Dermis blood vessel endothelial cell (primary cell): Measurements from ENCODE around the gene A4GALT. TPM values are rescaled to one million over a fixed set of nuclear protein-coding genes. Genes with fewer than 3 reads are reported as not detected.

ENCODE experiments used
- DNase-seq: peaks from one replicate; pipeline ENCODE4 v3.0.0; 2010
- total RNA-seq: library from RNA; depleted of rRNA; stranded (reverse); fragments of >200 nt; gene quantifications from 2 replicates; pipeline ENCODE4 v1.2.3, GENCODE V29; 2014

Gene A4GALT
- total RNA-seq, 1 donor from 2014 or later: 60.2 TPM

- no peak for DNase-seq
Observed at GRCh38 chr22:42700901-42701300, 19.8 kb downstream of the A4GALT start.

GRCh38 chr22:42700355-42700754 lies 20.3 kb downstream of the A4GALT start:
- no peak for DNase-seq

- DNase-seq: no peak
Observed at GRCh38 chr22:42699976-42700352, 20.7 kb downstream of the A4GALT start.

GRCh38 chr22:42699281-42699975 lies 21.2 kb downstream of the A4GALT start:
- DNase-seq: no peak

- DNase-seq: peak; percentile 87
Observed at GRCh38 chr22:42697542-42698013, 23.1 kb downstream of the A4GALT start.

GRCh38 chr22:42696331-42696967 lies 24.2 kb downstream of the A4GALT start:
- no peak for DNase-seq

GRCh38 chr22:42695294-42695693 lies 25.4 kb downstream of the A4GALT start:
- no peak for DNase-seq

GRCh38 chr22:42693763-42694683 lies 26.6 kb downstream of the A4GALT start:
- DNase-seq: no peak

- no peak for DNase-seq
Observed at GRCh38 chr22:42693055-42693762, 27.5 kb downstream of the A4GALT start.

GRCh38 chr22:42692239-42693054 lies 28.2 kb downstream of the A4GALT start:
- no peak for DNase-seq

GRCh38 chr22:42691440-42691839 lies 29.2 kb downstream of the A4GALT start:
- no peak for DNase-seq

- DNase-seq: peak; percentile 43
Observed at GRCh38 chr22:42688241-42689211, 32.1 kb downstream of the A4GALT start.

- no peak for DNase-seq
Observed at GRCh38 chr22:42686756-42687491, 33.7 kb downstream of the A4GALT start.

GRCh38 chr22:42685941-42686653 lies 34.6 kb downstream of the A4GALT start:
- no peak for DNase-seq

- no peak for DNase-seq
Observed at GRCh38 chr22:42684462-42685195, 36.0 kb downstream of the A4GALT start.

GRCh38 chr22:42683578-42684283 lies 36.9 kb downstream of the A4GALT start:
- no peak for DNase-seq

GRCh38 chr22:42682113-42682851 lies 38.4 kb downstream of the A4GALT start:
- no peak for DNase-seq
